Epithelial cell of esophagus (primary cell): Measurements from ENCODE around the gene AAK1.

Experiments used
- DNase-seq: peaks from one replicate; pipeline ENCODE4 v3.0.0; 2010; ENCODE audit warnings: low read depth
- H3K4me3 ChIP-seq: 2 replicates; pipeline ENCODE4 v1.5.1; 2011; ENCODE audit warnings: mild to moderate bottlenecking, low read length, control low read depth
- TF ChIP-seq, protein P1 (sequence below): IDR thresholded peaks from 2 replicates; pipeline ENCODE4 v1.5.1; 2011; ENCODE audit warnings: low read depth, mild to moderate bottlenecking, low read length, control low read depth, inconsistent platforms; ENCODE audit not compliant: insufficient read depth; ENCODE audit errors: missing control alignments

Gene AAK1

GRCh38 chr2:69643602-69644505 is at the start of gene AAK1:
AAK1 (minus strand) TSS chr2:69643739; CDS start chr2:69643040, 699 bp downstream.
- DNase-seq, result peak; percentile 88
- TF ChIP-seq, protein P1, sequence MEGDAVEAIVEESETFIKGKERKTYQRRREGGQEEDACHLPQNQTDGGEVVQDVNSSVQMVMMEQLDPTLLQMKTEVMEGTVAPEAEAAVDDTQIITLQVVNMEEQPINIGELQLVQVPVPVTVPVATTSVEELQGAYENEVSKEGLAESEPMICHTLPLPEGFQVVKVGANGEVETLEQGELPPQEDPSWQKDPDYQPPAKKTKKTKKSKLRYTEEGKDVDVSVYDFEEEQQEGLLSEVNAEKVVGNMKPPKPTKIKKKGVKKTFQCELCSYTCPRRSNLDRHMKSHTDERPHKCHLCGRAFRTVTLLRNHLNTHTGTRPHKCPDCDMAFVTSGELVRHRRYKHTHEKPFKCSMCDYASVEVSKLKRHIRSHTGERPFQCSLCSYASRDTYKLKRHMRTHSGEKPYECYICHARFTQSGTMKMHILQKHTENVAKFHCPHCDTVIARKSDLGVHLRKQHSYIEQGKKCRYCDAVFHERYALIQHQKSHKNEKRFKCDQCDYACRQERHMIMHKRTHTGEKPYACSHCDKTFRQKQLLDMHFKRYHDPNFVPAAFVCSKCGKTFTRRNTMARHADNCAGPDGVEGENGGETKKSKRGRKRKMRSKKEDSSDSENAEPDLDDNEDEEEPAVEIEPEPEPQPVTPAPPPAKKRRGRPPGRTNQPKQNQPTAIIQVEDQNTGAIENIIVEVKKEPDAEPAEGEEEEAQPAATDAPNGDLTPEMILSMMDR, result no peak
- peak within 1 kb of the TSS; percentile 91 for H3K4me3 ChIP-seq

GRCh38 chr2:69692424-69692823 is 48.9 kb upstream of the AAK1 start:
- H3K4me3 ChIP-seq, result no peak overlapping the region
- TF ChIP-seq, protein P1, result no peak
- peak; percentile 74 for DNase-seq

GRCh38 chr2:69689969-69690368 is 46.4 kb upstream of the AAK1 start:
- TF ChIP-seq, protein P1, result no peak
- no peak overlapping the region for H3K4me3 ChIP-seq
- DNase-seq, result no peak

- TF ChIP-seq, protein P1, result no peak
- no peak for DNase-seq
- no peak overlapping the region for H3K4me3 ChIP-seq
These were observed 45.9 kb upstream of the AAK1 start for GRCh38 chr2:69689466-69689865.

- TF ChIP-seq, protein P1, result no peak
- DNase-seq, result no peak
- H3K4me3 ChIP-seq, result no peak overlapping the region
These were observed 44.6 kb upstream of the AAK1 start for GRCh38 chr2:69687971-69688611.

DNA sequence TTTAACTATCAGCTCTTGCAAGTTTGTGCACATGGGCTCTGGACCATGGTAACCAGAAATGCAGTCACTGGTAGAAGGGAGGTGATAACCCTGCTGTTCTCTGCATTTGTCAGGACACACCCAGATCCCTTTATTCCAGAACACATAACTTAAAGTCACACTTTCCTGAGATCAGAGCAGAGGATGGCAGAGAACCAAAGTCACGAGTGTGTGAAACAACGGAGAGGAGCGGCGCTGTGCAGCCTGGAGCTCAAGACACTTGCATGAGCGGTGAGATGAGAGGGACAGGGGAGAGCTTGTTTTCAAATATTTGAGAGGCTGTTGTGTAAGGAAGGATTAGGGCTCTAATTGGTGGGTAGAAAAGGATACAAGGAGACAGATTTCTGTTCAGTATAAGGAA is 43.3 kb upstream of the AAK1 start:
- H3K4me3 ChIP-seq, result no peak overlapping the region

More for the DNA sequence above, 43.3 kb upstream of the AAK1 start:
- TF ChIP-seq, protein P1, result no peak
- no peak for DNase-seq
